ENCODE results near the gene TRIB2. TPM values are rescaled to one million over a fixed set of nuclear protein-coding genes. Genes with fewer than 3 reads are reported as not detected.

Gene TRIB2
- total RNA-seq, 4 donors from 2014 or later = 23.8 to 83.6 (median 40.1) TPM

DNA sequence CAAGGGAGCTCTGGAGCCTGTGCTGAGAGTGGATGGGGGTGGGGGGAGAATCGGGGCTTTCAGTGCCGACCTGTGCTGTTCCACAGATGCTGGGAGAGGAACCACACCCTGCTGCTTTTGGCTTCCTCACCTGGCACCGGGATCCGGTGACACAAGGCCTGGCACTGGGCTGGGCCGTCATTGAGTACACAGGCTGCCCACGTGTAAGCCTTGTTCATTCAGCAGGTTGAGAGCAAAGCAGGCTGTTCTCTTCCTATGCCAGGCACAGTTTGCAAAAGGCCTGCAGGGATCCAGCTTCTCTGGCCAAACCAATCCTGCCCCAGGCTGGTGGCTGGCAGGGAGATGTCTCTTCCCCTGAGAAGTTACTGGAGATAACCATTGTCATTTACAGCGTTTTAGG lies 17.1 kb downstream of the TRIB2 start:
- Histone ChIP-seq H3K27ac (peak overlapping the region; percentile 61 to 63), H3K4me1 (peaks cover 0 to 4% of the 10 kb centered on the region in 2 donors), H3K36me3 (no peaks in the 10 kb centered on the region), H3K27me3 (no peaks in the 10 kb centered on the region), H3K4me3 (no peak overlapping the region), H3K9me3 (no peaks in the 10 kb centered on the region)
- intact Hi-C loops (cut with DNase I; ENCODE audit: low total_unique reads) = no loop called here
- DNase-seq = no peak
- no peak for TF ChIP-seq POLR2A (IDR thresholded peaks at IDR 0.05)
- TF ChIP-seq, protein P1, sequence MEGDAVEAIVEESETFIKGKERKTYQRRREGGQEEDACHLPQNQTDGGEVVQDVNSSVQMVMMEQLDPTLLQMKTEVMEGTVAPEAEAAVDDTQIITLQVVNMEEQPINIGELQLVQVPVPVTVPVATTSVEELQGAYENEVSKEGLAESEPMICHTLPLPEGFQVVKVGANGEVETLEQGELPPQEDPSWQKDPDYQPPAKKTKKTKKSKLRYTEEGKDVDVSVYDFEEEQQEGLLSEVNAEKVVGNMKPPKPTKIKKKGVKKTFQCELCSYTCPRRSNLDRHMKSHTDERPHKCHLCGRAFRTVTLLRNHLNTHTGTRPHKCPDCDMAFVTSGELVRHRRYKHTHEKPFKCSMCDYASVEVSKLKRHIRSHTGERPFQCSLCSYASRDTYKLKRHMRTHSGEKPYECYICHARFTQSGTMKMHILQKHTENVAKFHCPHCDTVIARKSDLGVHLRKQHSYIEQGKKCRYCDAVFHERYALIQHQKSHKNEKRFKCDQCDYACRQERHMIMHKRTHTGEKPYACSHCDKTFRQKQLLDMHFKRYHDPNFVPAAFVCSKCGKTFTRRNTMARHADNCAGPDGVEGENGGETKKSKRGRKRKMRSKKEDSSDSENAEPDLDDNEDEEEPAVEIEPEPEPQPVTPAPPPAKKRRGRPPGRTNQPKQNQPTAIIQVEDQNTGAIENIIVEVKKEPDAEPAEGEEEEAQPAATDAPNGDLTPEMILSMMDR (IDR thresholded peaks at IDR 0.05) = no peak

DNA sequence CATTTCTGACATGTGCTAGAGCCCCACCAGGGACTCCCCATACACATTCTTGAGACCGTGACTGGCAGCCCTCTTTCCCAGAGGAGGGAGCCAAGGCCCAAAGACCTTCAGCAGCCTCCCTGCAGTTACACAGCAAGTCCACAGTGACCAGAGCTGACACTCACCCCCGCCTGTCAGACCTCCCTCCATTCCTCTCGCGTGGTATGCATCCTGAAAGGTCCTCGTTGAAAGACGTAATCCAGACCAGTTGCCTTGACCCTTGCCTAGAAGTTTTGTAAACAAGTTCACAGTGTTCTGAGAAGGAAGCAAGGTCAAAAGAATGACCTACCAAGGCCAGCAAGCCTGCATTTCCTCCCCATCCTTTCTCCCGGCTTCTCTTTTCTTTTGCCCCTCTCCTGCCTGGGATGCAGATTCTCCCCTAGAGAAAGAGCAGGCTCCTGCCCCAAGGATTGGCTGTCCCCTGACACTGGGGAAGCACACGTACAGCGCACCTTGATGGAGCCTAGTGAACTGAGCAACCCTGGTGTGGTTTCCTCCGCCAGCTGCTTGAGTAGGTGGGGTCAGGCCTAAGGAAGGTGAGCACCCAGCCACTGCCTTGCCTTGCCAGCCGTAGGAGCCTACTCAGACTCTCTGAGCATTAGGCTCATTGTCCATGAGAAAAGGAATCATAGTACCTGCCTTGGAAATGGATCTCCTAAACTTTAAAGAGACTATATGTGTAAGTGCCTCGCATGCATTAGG lies 18.3 kb downstream of the TRIB2 start:
- TF ChIP-seq POLR2A (IDR thresholded peaks at IDR 0.05) = no peak
- TF ChIP-seq, protein P1 (IDR thresholded peaks at IDR 0.05) = no peak
- H3K27ac ChIP-seq = peak overlapping the region; percentile 43 to 51
- H3K4me1 ChIP-seq = peaks cover 0 to 4% of the 10 kb centered on the region in 2 donors
- no peak overlapping the region for H3K4me3 ChIP-seq
- no peaks in the 10 kb centered on the region for H3K27me3 ChIP-seq
- intact Hi-C loops (cut with DNase I; ENCODE audit: low total_unique reads) = no loop called here
- H3K36me3 ChIP-seq = no peaks in the 10 kb centered on the region
- DNase-seq = peak in 1 of 2 donors; percentile 49
- no peaks in the 10 kb centered on the region for H3K9me3 ChIP-seq

DNA sequence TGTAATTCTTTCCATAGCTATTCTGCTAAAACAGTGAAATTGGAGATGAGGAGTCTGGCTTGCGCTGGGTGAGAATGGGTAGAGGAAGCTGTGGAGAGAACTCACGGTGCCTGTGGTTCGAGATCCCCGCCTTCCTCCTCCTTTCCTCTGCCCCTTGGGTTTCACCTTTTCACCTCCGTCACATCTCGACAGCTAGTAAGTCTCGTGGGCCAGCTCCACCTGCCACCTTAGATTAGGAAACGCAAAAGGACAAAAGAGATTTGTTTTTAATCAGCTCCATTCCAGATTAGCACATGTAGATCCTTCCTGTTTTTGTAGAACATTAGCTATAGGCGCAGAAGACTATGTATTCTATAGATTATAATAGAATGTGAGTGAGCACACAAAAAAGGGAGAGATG lies 20.6 kb downstream of the TRIB2 start:
- Histone ChIP-seq H3K27ac (peak overlapping the region; percentile 31 to 51), H3K27me3 (no peaks in the 10 kb centered on the region), H3K9me3 (no peaks in the 10 kb centered on the region), H3K4me1 (no peaks in the 10 kb centered on the region), H3K4me3 (no peak overlapping the region), H3K36me3 (no peaks in the 10 kb centered on the region)
- TF ChIP-seq POLR2A (IDR thresholded peaks at IDR 0.05) = no peak
- TF ChIP-seq, protein P1 (IDR thresholded peaks at IDR 0.05) = no peak
- DNase-seq = no peak
- intact Hi-C loops (cut with DNase I; ENCODE audit: low total_unique reads) = no loop called here

DNA sequence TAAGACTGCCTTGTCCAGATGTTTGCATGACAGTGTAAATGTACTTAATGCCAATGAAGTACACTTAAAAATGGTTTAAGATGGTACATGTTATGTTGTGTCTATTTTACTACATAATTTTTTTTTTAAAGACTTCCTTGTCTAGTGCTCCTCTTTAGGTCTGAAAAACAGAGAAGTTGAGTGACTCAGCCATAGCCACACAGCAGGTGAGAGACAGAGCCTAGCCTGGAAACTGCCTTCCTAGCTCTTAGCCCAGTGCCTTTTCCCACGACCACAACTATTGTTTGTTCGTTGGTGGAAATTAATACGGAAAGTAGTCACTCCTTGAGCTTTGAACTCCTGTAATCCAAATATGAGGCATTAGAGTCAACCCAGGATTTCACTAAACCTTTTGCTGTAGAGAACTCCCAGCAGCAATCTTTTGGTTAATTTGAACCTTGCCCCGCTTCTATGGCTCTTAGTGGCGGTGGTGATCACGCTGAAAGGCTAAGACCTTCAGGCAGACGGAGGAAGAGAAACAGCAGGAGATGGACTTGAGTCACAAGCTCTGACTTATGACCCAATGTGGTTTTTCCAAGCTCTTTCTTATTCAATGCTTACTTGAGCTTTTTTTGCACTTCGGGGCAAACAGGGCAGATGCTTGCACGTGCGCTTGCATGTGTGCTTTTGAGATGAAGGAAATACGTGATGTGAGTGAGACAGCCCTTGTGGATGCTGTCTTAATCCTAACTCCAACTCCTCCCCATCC lies 21.2 kb downstream of the TRIB2 start:
- no peaks in the 10 kb centered on the region for H3K4me1 ChIP-seq
- no peak overlapping the region for H3K4me3 ChIP-seq
- intact Hi-C loops (cut with DNase I; ENCODE audit: low total_unique reads) = no loop called here
- TF ChIP-seq, protein P1 (IDR thresholded peaks at IDR 0.05) = no peak
- TF ChIP-seq POLR2A (IDR thresholded peaks at IDR 0.05) = no peak
- H3K27ac ChIP-seq = peak overlapping the region; percentile 31 to 51
- no peak for DNase-seq
- no peaks in the 10 kb centered on the region for H3K36me3 ChIP-seq
- no peaks in the 10 kb centered on the region for H3K27me3 ChIP-seq
- no peaks in the 10 kb centered on the region for H3K9me3 ChIP-seq

DNA sequence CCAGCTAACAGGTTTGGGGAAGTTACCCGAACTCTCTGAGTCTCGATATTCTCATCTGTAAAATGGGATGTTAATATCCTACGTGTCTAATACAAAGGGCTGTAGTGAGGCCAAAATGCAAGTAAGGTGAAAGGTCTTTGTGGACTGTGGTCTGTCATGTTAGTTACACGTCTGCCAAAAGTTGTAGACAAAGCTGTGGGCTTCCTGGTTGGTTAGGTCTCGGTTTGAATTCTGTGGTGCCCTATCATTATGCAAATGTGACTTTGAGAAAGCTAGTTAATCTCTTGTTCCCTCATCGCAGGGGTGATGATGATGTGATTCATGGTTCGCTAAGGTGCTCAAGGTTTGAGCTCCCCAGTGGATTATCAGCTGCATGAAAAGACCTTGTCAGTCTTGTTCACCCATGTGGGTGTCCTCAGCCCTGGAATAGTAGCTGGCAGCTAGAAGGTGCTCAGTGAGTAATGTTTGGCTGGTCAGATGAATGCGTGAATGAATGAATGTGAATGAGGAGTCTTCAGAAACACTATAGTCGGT lies 23.1 kb downstream of the TRIB2 start:
- Histone ChIP-seq H3K4me1 (no peaks in the 10 kb centered on the region), H3K9me3 (no peaks in the 10 kb centered on the region), H3K36me3 (no peaks in the 10 kb centered on the region), H3K27ac (no peak overlapping the region), H3K4me3 (no peak overlapping the region), H3K27me3 (no peaks in the 10 kb centered on the region)
- TF ChIP-seq, protein P1 (IDR thresholded peaks at IDR 0.05) = no peak
- TF ChIP-seq POLR2A (IDR thresholded peaks at IDR 0.05) = no peak
- no peak for DNase-seq
- intact Hi-C loops (cut with DNase I; ENCODE audit: low total_unique reads) = no loop called here

All from uterus (tissue), 4 donors.